ENCODE data around the gene RABEP1.
"Not testable (repeated sequence)": the region's sequence is repeated elsewhere in the genome, so short reads cannot be mapped to it uniquely, and the experiment has no call there.

Gene RABEP1

GRCh38 chr17:5424909-5425308 lies 142.8 kb downstream of the RABEP1 start:
- no peak for DNase-seq (ENCODE audit: low read depth)

- no peak for DNase-seq (ENCODE audit: low read depth)
Observed at GRCh38 chr17:5425826-5426225, 143.7 kb downstream of the RABEP1 start.

DNA sequence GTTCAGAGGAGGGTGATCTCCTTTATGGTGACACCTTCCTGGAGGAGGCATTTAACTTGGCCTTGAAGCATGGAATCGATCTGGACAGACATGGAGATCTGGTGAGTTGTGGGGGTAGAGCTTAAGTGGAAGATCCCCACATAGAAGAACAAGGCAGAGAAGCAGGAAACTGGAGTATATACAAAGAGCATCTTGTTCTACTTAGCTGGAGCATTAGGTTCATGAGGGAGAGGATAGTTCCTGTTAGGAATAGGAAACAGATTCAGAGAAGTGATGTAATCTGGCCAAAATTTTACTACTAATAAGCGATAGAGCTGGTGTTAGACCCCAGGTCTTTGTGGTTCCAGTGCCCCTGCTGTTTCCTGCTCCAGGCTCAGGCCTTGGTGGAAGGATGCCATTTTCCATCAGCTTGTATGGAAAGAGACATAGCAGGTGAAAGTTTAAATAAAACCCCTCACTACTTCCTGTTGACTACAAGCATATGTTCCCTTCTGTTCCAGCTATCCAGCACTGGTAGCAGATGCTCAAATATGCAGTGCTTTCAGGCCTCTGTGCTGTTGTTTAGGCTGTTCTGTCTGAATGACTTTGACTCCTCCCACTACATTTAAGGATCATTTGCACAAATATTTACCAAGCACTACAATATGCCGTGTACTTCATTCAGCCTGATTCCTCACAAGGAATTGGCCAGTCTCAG lies 147.3 kb downstream of the RABEP1 start:
- no peak for DNase-seq (ENCODE audit: low read depth)

GRCh38 chr17:5430413-5430999 lies 148.4 kb downstream of the RABEP1 start:
- no peak for DNase-seq (ENCODE audit: low read depth)

- DNase-seq (ENCODE audit: low read depth): not testable (repeated sequence)
Observed at GRCh38 chr17:5431234-5431633, 149.2 kb downstream of the RABEP1 start.

GRCh38 chr17:5431949-5432556 lies 150.0 kb downstream of the RABEP1 start:
- no peak for DNase-seq (ENCODE audit: low read depth)

GRCh38 chr17:5434984-5435383 lies 152.9 kb downstream of the RABEP1 start:
- DNase-seq (ENCODE audit: low read depth): no peak

Data from stimulated activated CD8-positive, alpha-beta memory T cell treated with anti-CD3 and anti-CD28 coated beads, Interleukin-15, amount 100 ng/mL, for 24 hours (primary cell).